DMS53 (cell line): ENCODE measurements around the gene PBX3.
"Not testable (repeated sequence)": the region's sequence is repeated elsewhere in the genome, so short reads cannot be mapped to it uniquely, and the experiment has no call there.

Experiments used
- DNase-seq: peaks from one replicate; lab custom pipeline; 2025; lab: John Stamatoyannopoulos, UW

PBX3 gene

DNA sequence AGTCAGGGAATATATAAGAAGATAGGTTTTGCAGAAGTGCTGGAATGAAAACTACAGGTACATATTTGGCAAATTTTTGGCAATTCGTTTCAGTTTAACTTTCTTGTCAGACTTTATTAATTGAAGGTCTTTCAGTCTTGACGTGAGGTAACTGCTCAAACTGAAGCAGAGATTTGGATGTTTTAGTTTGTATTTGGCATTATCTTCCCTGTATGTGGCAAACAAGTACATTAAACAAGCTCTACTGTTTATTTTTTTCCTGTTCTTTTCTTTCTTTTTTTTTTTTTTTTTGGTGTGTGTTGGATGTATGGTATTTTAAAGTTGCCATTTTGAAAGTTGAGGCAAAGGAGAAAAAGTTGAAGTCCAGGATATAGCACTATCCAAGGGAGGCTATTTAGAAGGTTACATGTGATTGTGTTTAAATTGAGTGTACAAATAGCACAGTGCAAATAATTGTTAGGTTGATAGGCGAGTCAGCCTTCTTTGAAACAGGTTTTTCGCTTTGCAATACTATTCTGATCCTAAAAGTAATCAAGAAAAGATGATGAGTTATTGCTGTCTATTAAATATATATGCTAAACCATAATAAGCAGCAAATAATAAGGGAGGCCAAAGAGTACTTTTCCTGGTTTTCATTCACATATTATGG lies 2.2 kb downstream of the PBX3 start:
- peak; percentile 25 for DNase-seq

DNA sequence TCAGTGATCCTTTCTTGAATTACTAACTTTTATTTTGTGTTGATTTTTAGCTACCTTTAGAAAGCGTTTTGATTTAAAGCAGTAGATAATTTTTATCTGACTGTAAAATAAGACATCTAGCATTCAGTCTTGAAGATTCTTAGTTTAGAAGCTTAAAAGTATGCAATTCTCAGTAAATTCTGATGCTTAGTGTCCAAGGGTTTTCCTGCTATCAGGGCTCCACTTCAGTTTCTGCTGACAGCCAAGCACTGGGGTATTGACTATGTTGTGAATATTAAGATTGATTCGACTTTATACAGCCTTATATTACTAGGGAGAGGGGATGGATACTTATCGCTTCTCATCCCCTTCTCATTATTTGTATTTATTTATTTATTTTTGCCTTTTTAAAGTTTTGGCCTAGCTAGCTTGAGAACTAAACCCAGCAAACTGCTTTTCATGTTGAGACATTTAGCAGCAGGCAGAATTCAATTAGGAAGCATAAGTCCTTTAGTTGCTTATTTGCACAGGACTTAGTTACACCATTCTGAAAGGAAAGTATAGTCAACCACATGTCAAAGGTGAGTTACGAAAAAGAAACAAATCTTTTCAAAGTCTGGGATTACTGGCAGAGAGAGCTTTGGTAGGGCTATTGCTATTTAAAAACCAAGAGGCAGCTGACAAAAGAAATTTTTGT lies 2.9 kb downstream of the PBX3 start:
- DNase-seq: peak; percentile 33

DNA sequence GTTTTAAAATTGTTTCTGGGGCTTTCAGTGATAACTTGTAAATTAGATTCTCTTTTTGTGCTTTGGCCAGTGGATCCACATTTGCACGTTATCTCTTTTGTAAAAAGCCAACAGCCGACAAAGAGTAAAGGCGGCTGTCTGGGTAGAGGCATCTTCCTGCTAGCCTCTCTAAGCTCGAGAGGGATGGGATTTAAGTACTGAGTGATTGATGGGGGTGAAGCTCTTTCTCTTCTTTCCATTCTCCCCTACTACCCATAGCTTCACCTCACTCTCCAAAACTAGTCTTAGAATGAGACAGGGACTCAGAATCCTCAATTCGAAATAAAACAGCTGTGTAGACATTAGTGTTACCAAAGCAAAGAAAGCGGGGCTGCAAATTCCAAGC lies 3.4 kb downstream of the PBX3 start:
- peak; percentile 33 for DNase-seq

GRCh38 chr9:125752070-125752628 lies 5.0 kb downstream of the PBX3 start:
- peak; percentile 37 for DNase-seq

GRCh38 chr9:125754096-125754495 lies 6.9 kb downstream of the PBX3 start:
- DNase-seq: no peak

- DNase-seq: no peak
Measured at GRCh38 chr9:125755340-125755739, 8.2 kb downstream of the PBX3 start.

GRCh38 chr9:125756518-125756917 lies 9.3 kb downstream of the PBX3 start:
- no peak for DNase-seq

DNA sequence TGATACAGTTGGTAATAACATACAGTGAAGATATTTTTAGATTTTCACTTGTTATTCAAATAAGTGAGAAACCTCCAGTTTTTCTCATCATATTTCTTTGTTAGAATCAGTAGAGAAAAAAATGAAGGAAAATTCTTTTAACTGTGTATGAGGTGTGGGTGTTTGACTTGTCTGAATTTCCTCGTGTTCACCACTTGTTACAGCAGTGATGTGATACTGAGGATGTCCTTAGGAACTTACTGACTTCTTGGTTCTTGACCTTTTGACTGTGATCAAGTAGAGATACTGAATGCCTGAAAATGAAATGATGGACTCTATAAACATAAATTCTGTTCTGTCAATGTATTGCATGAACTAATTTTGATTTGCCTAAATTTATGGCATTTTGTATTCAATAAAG lies 10.7 kb downstream of the PBX3 start:
- DNase-seq: no peak

DNA sequence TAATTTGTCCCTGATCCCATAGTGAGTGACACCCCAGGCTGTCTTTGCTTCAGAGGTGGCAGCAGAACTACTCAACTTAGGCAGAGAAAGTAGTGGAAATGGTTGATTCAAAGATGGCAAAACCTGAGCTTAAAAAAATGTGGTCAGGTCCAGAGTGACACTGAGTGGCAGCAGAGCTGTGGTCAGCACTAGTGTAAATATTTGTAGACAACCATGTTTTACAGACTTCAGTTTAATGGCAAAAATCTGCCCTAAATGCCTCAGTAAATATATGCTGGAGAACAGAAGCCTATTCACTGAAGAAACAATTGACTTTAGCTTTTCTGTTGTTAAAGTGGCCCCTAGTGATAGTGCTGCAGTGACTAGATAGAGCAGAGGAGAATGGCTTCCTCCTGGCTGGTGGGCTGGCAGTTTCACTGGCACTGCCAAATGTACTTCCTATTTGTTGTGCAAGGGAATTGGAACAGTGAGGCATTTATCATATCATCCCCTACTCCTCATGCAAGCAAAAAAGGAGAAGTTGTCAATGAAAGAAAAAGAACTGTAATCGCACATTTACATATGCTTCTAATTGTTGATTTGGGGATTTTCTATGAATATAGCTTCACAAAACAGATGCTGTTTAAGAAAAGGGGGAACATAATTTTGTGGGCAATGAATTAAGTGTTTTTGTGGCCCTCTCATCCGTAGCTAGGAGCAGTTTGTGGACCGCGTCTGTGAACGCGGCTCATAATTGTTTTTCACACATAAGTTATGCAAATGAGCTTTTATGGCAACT lies 12.0 kb downstream of the PBX3 start:
- peak; percentile 59 for DNase-seq

- DNase-seq: no peak
Measured at GRCh38 chr9:125759764-125760129, 12.6 kb downstream of the PBX3 start.

GRCh38 chr9:125760537-125760936 lies 13.4 kb downstream of the PBX3 start:
- DNase-seq: no peak

DNA sequence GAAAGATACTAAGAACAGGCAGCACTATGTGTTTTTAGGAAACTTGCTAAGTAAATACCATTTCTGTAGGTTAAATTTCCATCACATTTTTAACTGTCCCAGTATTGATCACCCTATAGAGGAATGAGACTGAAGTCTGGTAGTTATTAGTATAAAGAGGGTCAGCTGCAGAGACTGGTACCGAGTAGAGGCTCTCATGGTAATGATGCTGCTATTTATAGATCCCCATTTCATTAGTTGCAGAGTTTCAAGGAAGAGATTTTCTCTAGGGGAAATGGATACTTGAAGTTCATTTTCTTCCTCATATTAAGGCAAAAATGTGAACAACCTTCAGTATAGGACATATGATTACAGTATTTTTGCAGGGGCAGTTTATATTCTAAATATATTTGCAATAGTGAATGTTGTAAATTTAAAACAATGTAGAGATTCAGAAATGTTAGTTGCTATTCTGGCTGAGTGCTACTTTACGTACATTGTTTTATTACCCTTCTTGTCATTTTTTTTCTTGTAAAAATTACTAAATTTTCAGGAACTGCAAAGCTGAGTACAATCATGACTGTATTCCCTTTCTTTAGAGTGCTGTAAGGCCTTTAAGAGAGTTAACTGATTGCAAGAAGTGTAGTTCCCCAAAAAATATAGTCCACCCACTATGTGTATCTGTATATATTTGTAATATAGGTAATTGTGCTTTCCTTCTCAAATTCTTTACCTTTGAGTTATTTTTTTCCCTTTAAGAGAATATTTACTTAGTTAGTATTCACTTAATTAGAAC lies 14.7 kb downstream of the PBX3 start:
- DNase-seq: no peak

GRCh38 chr9:125763394-125763801 lies 16.2 kb downstream of the PBX3 start:
- peak; percentile 65 for DNase-seq

DNA sequence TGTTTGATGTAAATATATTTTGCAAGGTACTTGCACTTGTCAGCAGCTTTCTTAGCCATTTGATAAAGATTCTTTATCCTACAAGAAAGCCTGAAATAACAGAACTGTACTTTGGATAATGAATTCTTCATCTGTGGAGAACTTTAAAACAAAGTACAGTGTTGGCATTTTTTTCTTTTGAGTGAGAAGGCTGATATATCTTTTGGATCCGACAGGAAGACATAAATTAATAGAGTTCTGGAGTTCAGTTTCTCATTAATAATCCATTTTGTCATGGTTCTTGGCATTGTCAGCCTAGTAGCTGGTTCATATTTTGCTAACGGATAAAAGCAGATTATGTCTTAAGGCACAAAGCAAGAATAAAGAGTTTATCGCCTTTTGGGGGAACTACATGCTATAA lies 17.0 kb downstream of the PBX3 start:
- no peak for DNase-seq

DNA sequence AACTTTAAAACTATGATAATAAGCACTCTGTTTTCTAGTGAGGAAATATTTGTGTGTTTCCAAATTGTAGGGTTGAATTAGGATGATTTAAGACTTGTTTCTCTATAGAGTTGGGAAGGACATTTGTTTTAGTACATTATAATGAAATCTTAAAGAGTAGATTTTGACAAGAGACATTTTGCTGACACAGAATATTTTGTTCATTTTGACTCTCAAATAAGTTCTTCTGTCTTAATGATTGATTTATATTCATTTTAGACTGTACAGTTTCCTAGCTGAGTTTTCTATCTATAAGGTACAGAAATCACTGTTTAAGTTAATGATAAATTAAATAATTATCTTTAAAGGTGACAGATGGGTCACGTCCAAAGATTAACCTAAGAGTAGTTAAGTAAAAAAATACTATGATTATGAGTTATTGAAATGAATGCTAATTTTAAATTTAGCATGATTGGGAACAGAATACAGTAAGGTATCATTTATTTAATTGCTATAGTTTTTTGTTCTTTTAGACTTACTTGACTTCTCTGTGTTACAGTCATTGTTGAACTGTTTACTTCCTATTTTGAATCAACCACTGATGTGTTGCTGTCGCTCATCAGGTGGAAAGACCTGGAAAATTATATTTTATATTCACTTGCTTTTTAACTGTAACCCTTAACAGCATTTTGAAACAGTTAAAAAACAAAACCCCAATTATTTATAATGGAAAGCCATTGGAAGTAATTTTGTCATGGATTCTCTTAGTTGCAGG lies 19.5 kb downstream of the PBX3 start:
- no peak for DNase-seq

DNA sequence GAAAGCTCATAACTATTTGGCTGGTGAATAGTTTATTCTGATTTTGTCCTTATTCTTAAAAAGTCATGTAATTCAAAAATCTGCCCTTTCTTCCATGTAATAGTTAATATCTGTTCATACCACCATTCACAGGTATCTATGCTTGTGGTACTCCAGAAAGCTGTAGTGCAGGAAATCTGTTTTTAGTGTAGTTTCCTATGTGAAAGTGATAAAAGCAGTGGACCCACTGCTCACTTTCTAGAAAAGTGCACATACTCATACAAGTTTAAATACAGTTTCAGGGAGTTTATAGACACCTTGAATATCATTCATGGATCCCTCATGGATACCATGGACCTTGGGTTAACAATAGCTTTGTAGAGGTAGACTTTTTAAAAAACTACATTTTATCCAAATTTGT lies 20.2 kb downstream of the PBX3 start:
- DNase-seq: no peak

DNA sequence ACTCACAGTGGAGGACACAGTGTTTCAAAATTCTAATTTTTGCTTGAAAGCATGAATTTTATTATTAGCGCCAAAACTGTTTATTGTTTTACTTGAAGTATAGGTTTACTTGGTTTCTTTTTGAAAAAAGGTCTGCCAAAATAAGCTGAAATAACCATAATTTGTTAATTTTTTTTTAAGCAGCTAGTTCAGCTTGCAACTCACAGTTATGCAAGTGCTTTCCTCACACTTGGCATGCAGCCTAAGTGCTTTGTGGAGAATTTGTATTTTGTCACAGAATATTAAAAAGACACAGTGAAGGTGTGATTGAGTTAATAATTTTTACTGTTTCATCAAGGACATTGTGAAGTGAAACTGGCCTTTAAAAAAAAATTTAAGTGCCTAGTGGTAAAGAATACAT lies 21.6 kb downstream of the PBX3 start:
- no peak for DNase-seq

- no peak for DNase-seq
Measured at GRCh38 chr9:125771037-125771436, 23.9 kb downstream of the PBX3 start.

GRCh38 chr9:125772740-125773139 lies 25.6 kb downstream of the PBX3 start:
- DNase-seq: no peak

GRCh38 chr9:125774106-125774505 lies 26.9 kb downstream of the PBX3 start:
- no peak for DNase-seq

DNA sequence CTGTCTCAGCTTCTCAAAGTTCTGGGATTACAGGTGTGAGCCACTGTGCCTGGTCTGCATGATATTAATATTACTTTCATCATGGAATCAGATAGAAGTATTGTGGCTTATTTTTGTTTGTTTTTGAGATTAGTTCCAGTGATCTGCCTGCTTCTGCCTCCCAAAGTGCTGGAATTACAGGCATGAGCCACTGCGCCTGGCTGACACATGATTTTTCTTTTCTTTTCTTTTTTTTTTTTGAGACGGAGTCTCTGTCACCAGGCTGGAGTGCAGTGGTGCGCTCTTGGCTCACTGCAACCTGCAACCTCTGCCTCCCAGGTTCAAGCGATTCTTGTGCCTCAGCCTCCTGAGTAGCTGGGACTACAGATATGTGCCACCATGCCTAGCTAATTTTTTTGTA lies 29.6 kb downstream of the PBX3 start:
- not testable (repeated sequence) for DNase-seq
